Activated T-helper 2 cell treated with anti-CD3 and anti-CD28 coated beads, Interferon-gamma antibody, Interleukin-2, Interleukin-4, amounts not matched to agents 10 μg/mL and 5 μg/mL and 100 μg/mL, durations not matched to agents 14 hours and 24 hours and 36 hours (primary cell): Measurements from ENCODE around the gene LMO4. TPM values are rescaled to one million over a fixed set of nuclear protein-coding genes. Genes with fewer than 3 reads are reported as not detected.

Experiments
- DNase-seq: peaks from one replicate; pipeline ENCODE4 v3.0.0; 2021; ENCODE audit warnings: low spot score
- H3K27ac Mint-ChIP-seq: one replicate; pipeline ENCODE4 v1.8.0; 2021; ENCODE audit warnings: mixed read lengths
- H3K27me3 Mint-ChIP-seq: one replicate; pipeline ENCODE4 v1.8.0; 2021; ENCODE audit warnings: low read depth, mixed read lengths
- H3K36me3 Mint-ChIP-seq: one replicate; pipeline ENCODE4 v1.8.0; 2021; ENCODE audit warnings: low read depth, mixed read lengths
- H3K4me1 Mint-ChIP-seq: one replicate; pipeline ENCODE4 v1.8.0; 2021; ENCODE audit warnings: low read depth, mixed read lengths
- H3K4me3 Mint-ChIP-seq: one replicate; pipeline ENCODE4 v1.8.0; 2021; ENCODE audit warnings: low read depth, mild to moderate bottlenecking, moderate library complexity, mixed read lengths
- H3K9me3 Mint-ChIP-seq: one replicate; pipeline ENCODE4 v1.8.0; 2021; ENCODE audit warnings: mixed read lengths
- intact Hi-C: fragments of 100-400 bp; cut with micrococcal nuclease; formaldehyde crosslinking; loops from one replicate; pipeline ENCODE4 v1.15.1; 2023
- total RNA-seq: library from RNA; stranded (reverse); gene quantifications from 2 replicates; pipeline ENCODE4 v1.2.3, GENCODE V29; 2022

LMO4 gene
- total RNA-seq, 1 donor from 2014 or later: 20.9 TPM

- H3K4me1 Mint-ChIP-seq: no peaks in the 10 kb centered on the region
- H3K36me3 Mint-ChIP-seq: no peaks in the 10 kb centered on the region
- H3K9me3 Mint-ChIP-seq: no peaks in the 10 kb centered on the region
- DNase-seq: no peak
- H3K27me3 Mint-ChIP-seq: peaks cover 3% of the 10 kb centered on the region
- no peak overlapping the region for H3K27ac Mint-ChIP-seq
- intact Hi-C loops: no loop called here
- H3K4me3 Mint-ChIP-seq: no peak overlapping the region
These were observed 41.9 kb downstream of the LMO4 start for GRCh38 chr1:87370544-87370943.

GRCh38 chr1:87379306-87379705 is 50.6 kb downstream of the LMO4 start:
- DNase-seq: no peak
- H3K9me3 Mint-ChIP-seq: peaks cover 22% of the 10 kb centered on the region
- no peak overlapping the region for H3K27ac Mint-ChIP-seq
- H3K27me3 Mint-ChIP-seq: peaks cover 27% of the 10 kb centered on the region
- intact Hi-C loops: no loop called here
- H3K4me3 Mint-ChIP-seq: no peak overlapping the region
- H3K36me3 Mint-ChIP-seq: no peaks in the 10 kb centered on the region
- no peaks in the 10 kb centered on the region for H3K4me1 Mint-ChIP-seq

- Mint-ChIP-seq H3K9me3 (no peaks in the 10 kb centered on the region), H3K4me1 (no peaks in the 10 kb centered on the region), H3K27me3 (peaks cover 25% of the 10 kb centered on the region), H3K36me3 (no peaks in the 10 kb centered on the region), H3K27ac (no peak overlapping the region), H3K4me3 (no peak overlapping the region)
- intact Hi-C loops: no loop called here
- no peak for DNase-seq
These were observed 57.6 kb downstream of the LMO4 start for GRCh38 chr1:87386217-87386790.

- Mint-ChIP-seq H3K4me3 (no peak overlapping the region), H3K27ac (no peak overlapping the region), H3K4me1 (no peaks in the 10 kb centered on the region), H3K9me3 (no peaks in the 10 kb centered on the region), H3K27me3 (peaks cover 37% of the 10 kb centered on the region), H3K36me3 (no peaks in the 10 kb centered on the region)
- no peak for DNase-seq
- intact Hi-C loops: no loop called here
These were observed 59.7 kb downstream of the LMO4 start for GRCh38 chr1:87388411-87388810.

- Mint-ChIP-seq H3K9me3 (no peaks in the 10 kb centered on the region), H3K4me1 (no peaks in the 10 kb centered on the region), H3K27me3 (peaks cover 36% of the 10 kb centered on the region), H3K4me3 (no peak overlapping the region), H3K36me3 (no peaks in the 10 kb centered on the region), H3K27ac (no peak overlapping the region)
- no peak for DNase-seq
- intact Hi-C loops: no loop called here
These were observed 60.3 kb downstream of the LMO4 start for GRCh38 chr1:87389011-87389410.

- no peaks in the 10 kb centered on the region for H3K36me3 Mint-ChIP-seq
- no peaks in the 10 kb centered on the region for H3K4me1 Mint-ChIP-seq
- DNase-seq: no peak
- peaks cover 36% of the 10 kb centered on the region for H3K27me3 Mint-ChIP-seq
- intact Hi-C loops: no loop called here
- H3K9me3 Mint-ChIP-seq: no peaks in the 10 kb centered on the region
- H3K4me3 Mint-ChIP-seq: no peak overlapping the region
- no peak overlapping the region for H3K27ac Mint-ChIP-seq
These were observed 60.9 kb downstream of the LMO4 start for GRCh38 chr1:87389546-87389945.

GRCh38 chr1:87392248-87393192 is 63.8 kb downstream of the LMO4 start:
- Mint-ChIP-seq H3K9me3 (no peaks in the 10 kb centered on the region), H3K27ac (no peak overlapping the region), H3K4me1 (no peaks in the 10 kb centered on the region), H3K4me3 (no peak overlapping the region), H3K27me3 (peaks cover 38% of the 10 kb centered on the region), H3K36me3 (no peaks in the 10 kb centered on the region)
- DNase-seq: no peak
- intact Hi-C loops: no loop called here

GRCh38 chr1:87393445-87394085 is 64.9 kb downstream of the LMO4 start:
- DNase-seq: no peak
- H3K36me3 Mint-ChIP-seq: no peaks in the 10 kb centered on the region
- no peaks in the 10 kb centered on the region for H3K4me1 Mint-ChIP-seq
- intact Hi-C loops: no loop called here
- H3K27me3 Mint-ChIP-seq: peaks cover 41% of the 10 kb centered on the region
- H3K4me3 Mint-ChIP-seq: no peak overlapping the region
- no peaks in the 10 kb centered on the region for H3K9me3 Mint-ChIP-seq
- H3K27ac Mint-ChIP-seq: no peak overlapping the region

GRCh38 chr1:87394513-87394912 is 65.8 kb downstream of the LMO4 start:
- Mint-ChIP-seq H3K4me3 (no peak overlapping the region), H3K36me3 (no peaks in the 10 kb centered on the region)

GRCh38 chr1:87394982-87395381 is 66.3 kb downstream of the LMO4 start:
- intact Hi-C loops: no loop called here
- Mint-ChIP-seq H3K4me1 (no peaks in the 10 kb centered on the region), H3K27me3 (peaks cover 45% of the 10 kb centered on the region), H3K36me3 (no peaks in the 10 kb centered on the region), H3K9me3 (no peaks in the 10 kb centered on the region), H3K4me3 (no peak overlapping the region), H3K27ac (no peak overlapping the region)
- DNase-seq: no peak

More at GRCh38 chr1:87394513-87394912, 65.8 kb downstream of the LMO4 start:
- intact Hi-C loops: no loop called here
- H3K4me1 Mint-ChIP-seq: no peaks in the 10 kb centered on the region
- peaks cover 45% of the 10 kb centered on the region for H3K27me3 Mint-ChIP-seq
- no peak for DNase-seq
- no peaks in the 10 kb centered on the region for H3K9me3 Mint-ChIP-seq
- H3K27ac Mint-ChIP-seq: no peak overlapping the region
